IPS-18c (cell line): ENCODE results near the gene ANXA5.

Experiments
- H3K4me3 ChIP-seq: 2 replicates; pipeline ENCODE4 v1.7.0; 2013; ENCODE audit warnings: low read depth, mild to moderate bottlenecking, low read length, moderate library complexity; ENCODE audit not compliant: insufficient read depth
- H3K9me3 ChIP-seq: one replicate; pipeline ENCODE4 v1.6.1; 2013; ENCODE audit warnings: mild to moderate bottlenecking, low read length, moderate library complexity; ENCODE audit not compliant: control insufficient read depth, insufficient read depth

The ANXA5 gene

GRCh38 chr4:121717680-121718237 lies 21.0 kb upstream of the ANXA5 start:
- Histone ChIP-seq H3K9me3 (no peaks in the 10 kb centered on the region), H3K4me3 (no peak overlapping the region)

GRCh38 chr4:121714548-121714947 lies 17.8 kb upstream of the ANXA5 start:
- Histone ChIP-seq H3K4me3 (no peak overlapping the region), H3K9me3 (no peaks in the 10 kb centered on the region)

GRCh38 chr4:121712783-121713182 lies 16.0 kb upstream of the ANXA5 start:
- no peak overlapping the region for H3K4me3 ChIP-seq
- H3K9me3 ChIP-seq: no peaks in the 10 kb centered on the region

- Histone ChIP-seq H3K4me3 (no peak overlapping the region; the same call in 1 of the 2 replicates), H3K9me3 (peaks cover 3% of the 10 kb centered on the region)
Observed at GRCh38 chr4:121712001-121712651, 15.3 kb upstream of the ANXA5 start.

GRCh38 chr4:121711263-121712000 lies 14.7 kb upstream of the ANXA5 start:
- H3K4me3 ChIP-seq: no peak overlapping the region; the same call in 1 of the 2 replicates
- H3K9me3 ChIP-seq: peaks cover 4% of the 10 kb centered on the region

- Histone ChIP-seq H3K9me3 (peaks cover 4% of the 10 kb centered on the region), H3K4me3 (no peak overlapping the region)
Observed at GRCh38 chr4:121709766-121710405, 13.1 kb upstream of the ANXA5 start.

GRCh38 chr4:121707344-121707743 lies 10.6 kb upstream of the ANXA5 start:
- no peak overlapping the region for H3K4me3 ChIP-seq
- H3K9me3 ChIP-seq: peaks cover 4% of the 10 kb centered on the region

GRCh38 chr4:121706595-121707021 lies 9.8 kb upstream of the ANXA5 start:
- Histone ChIP-seq H3K9me3 (peaks cover 4% of the 10 kb centered on the region), H3K4me3 (no peak overlapping the region)

- peaks cover 4% of the 10 kb centered on the region for H3K9me3 ChIP-seq
- no peak overlapping the region for H3K4me3 ChIP-seq
Observed at GRCh38 chr4:121705521-121705920, 8.7 kb upstream of the ANXA5 start.

GRCh38 chr4:121702136-121702535 lies 5.4 kb upstream of the ANXA5 start:
- H3K9me3 ChIP-seq: peaks cover 2% of the 10 kb centered on the region

GRCh38 chr4:121701263-121701662 lies 4.5 kb upstream of the ANXA5 start:
- Histone ChIP-seq H3K9me3 (no peaks in the 10 kb centered on the region), H3K4me3 (no peak overlapping the region)

More at GRCh38 chr4:121702136-121702535, 5.4 kb upstream of the ANXA5 start:
- no peak overlapping the region for H3K4me3 ChIP-seq

- Histone ChIP-seq H3K4me3 (no peak overlapping the region), H3K9me3 (no peaks in the 10 kb centered on the region)
Observed at GRCh38 chr4:121698236-121698671, 1.5 kb upstream of the ANXA5 start.

GRCh38 chr4:121697564-121697963 lies 784 bp upstream of the ANXA5 start:
- Histone ChIP-seq H3K4me3 (peak overlapping the region; percentile 95), H3K9me3 (no peaks in the 10 kb centered on the region)

- Histone ChIP-seq H3K9me3 (no peaks in the 10 kb centered on the region), H3K4me3 (peak overlapping the region; percentile 95)
Observed at GRCh38 chr4:121696170-121696580, 605 bp downstream of the ANXA5 start.

GRCh38 chr4:121693886-121694285 lies 2.9 kb downstream of the ANXA5 start:
- Histone ChIP-seq H3K9me3 (no peaks in the 10 kb centered on the region), H3K4me3 (no peak overlapping the region)

- no peak overlapping the region for H3K4me3 ChIP-seq
- H3K9me3 ChIP-seq: no peaks in the 10 kb centered on the region
Observed at GRCh38 chr4:121693450-121693849, 3.3 kb downstream of the ANXA5 start.

GRCh38 chr4:121692261-121692660 lies 4.5 kb downstream of the ANXA5 start:
- Histone ChIP-seq H3K4me3 (no peak overlapping the region), H3K9me3 (no peaks in the 10 kb centered on the region)

GRCh38 chr4:121690001-121690400 lies 6.8 kb downstream of the ANXA5 start:
- Histone ChIP-seq H3K4me3 (no peak overlapping the region), H3K9me3 (no peaks in the 10 kb centered on the region)
